K562 (cell line): Measurements from ENCODE around the gene ZNF506.

Experiments
- ARID4B ChIP-seq: sonication (generic); formaldehyde crosslinking; IDR thresholded peaks from 2 replicates; pipeline ENCODE4 v1.8.0; 2022; ENCODE audit warnings: mild to moderate bottlenecking, missing genetic modification reagents
- ATF6 ChIP-seq: sonication (generic); formaldehyde crosslinking; IDR thresholded peaks from 2 replicates; pipeline ENCODE4 v1.4.0; 2020; ENCODE audit warnings: mild to moderate bottlenecking, missing genetic modification reagents
- CTCF ChIP-seq, 3 experiments: IDR thresholded peaks in 2 of 3; conservative IDR thresholded peaks in 1 of 3; 2 replicates each; pipeline ENCODE4 v1.5.1; 2011 to 2012; ENCODE audit warnings: low read length in 3 of 3, mild to moderate bottlenecking in 3 of 3, control low read depth in 2 of 3, improper control_type of control experiment in 1 of 3, inconsistent platforms in 1 of 3, low read depth in 1 of 3, mixed read lengths in 1 of 3, moderate library complexity in 1 of 3; ENCODE audit not compliant: insufficient read depth in 2 of 3
- FOXP1 ChIP-seq: sonication (generic); formaldehyde crosslinking; IDR thresholded peaks from 2 replicates; pipeline ENCODE4 v1.8.0; 2022; ENCODE audit warnings: mild to moderate bottlenecking, missing genetic modification reagents
- JUNB ChIP-seq: fragments of 450-650 bp; formaldehyde crosslinking; conservative IDR thresholded peaks from 2 replicates; pipeline ENCODE4 v1.4.0; 2020; ENCODE audit warnings: mild to moderate bottlenecking
- POLR2AphosphoS5 ChIP-seq: IDR thresholded peaks from 2 replicates; pipeline ENCODE4 v1.6.1; 2011; ENCODE audit warnings: mild to moderate bottlenecking, low read depth, low read length, moderate library complexity; ENCODE audit not compliant: control insufficient read depth, insufficient read depth
- SMAD3 ChIP-seq: fragments of 450-650 bp; formaldehyde crosslinking; conservative IDR thresholded peaks from 2 replicates; pipeline ENCODE4 v1.4.0; 2020; ENCODE audit warnings: mild to moderate bottlenecking
- SP1 ChIP-seq: sonication (generic); formaldehyde crosslinking; IDR thresholded peaks from 2 replicates; pipeline ENCODE4 v1.8.1; 2022; ENCODE audit warnings: mild to moderate bottlenecking, missing genetic modification reagents
- ZFP1 ChIP-seq: fragments of 450-650 bp; formaldehyde crosslinking; IDR thresholded peaks from 2 replicates; pipeline ENCODE4 v1.4.0; 2020; ENCODE audit warnings: mild to moderate bottlenecking, mixed read lengths
- ZFP30 ChIP-seq: fragments of 250-450 bp; sonication (Bioruptor Pico); IDR thresholded peaks from 2 replicates; pipeline ENCODE4 v1.8.0; 2022; ENCODE audit warnings: moderate library complexity, mild to moderate bottlenecking, inconsistent platforms, borderline replicate concordance
- ZNF184 ChIP-seq: sonication (generic); formaldehyde crosslinking; IDR thresholded peaks from 2 replicates; pipeline ENCODE4 v1.5.0; 2020; ENCODE audit warnings: missing genetic modification reagents

- no peak for TF ChIP-seq SP1 (CRISPR knock-in tag)
- TF ChIP-seq ZFP30 (CRISPR knock-in tag): no peak
- no peak for TF ChIP-seq ZNF184
- no peak for TF ChIP-seq SMAD3 (CRISPR knock-in tag)
- no peak for TF ChIP-seq FOXP1 (CRISPR knock-in tag)
- no peak for TF ChIP-seq POLR2AphosphoS5
- TF ChIP-seq ATF6 (CRISPR knock-in tag): no peak
- TF ChIP-seq CTCF (IDR thresholded peaks at IDR 0.05 in 2 of 3, conservative IDR thresholded peaks at IDR 0.05 in 1 of 3; ENCODE audit: insufficient read depth in 2 of 3, low read depth in 1 of 3, low read length in 3 of 3): no peak
- no peak for TF ChIP-seq JUNB (CRISPR knock-in tag)
- TF ChIP-seq ARID4B (CRISPR knock-in tag): no peak
- TF ChIP-seq ZFP1: no peak
Observed at GRCh38 chr19:19750842-19751790, 70.4 kb downstream of the ZNF506 start.
